ENCODE data around the gene MPZL2. TPM values are rescaled to one million over a fixed set of nuclear protein-coding genes. Genes with fewer than 3 reads are reported as not detected.
A peak's percentile ranks its signal among the peaks of the same experiment; 100 is the strongest.

MPZL2 gene
- total RNA-seq, 4 donors from 2014 or later, result 8.7 to 57.0 (median 12.1) TPM

- whole genome bisulfite sequencing, 2 donors (ENCODE audit: low coverage in 1 of 2), result 67% methylated on average over 1 of the region's 1 CpG; no CpG with 5 or more reads in 1 of the 2 donors
- TF ChIP-seq EP300 (IDR thresholded peaks at IDR 0.05) (no peak), POLR2AphosphoS5 (IDR thresholded peaks at IDR 0.05) (no peak), POLR2A (IDR thresholded peaks at IDR 0.05) (no peak)
- TF ChIP-seq, protein P1, sequence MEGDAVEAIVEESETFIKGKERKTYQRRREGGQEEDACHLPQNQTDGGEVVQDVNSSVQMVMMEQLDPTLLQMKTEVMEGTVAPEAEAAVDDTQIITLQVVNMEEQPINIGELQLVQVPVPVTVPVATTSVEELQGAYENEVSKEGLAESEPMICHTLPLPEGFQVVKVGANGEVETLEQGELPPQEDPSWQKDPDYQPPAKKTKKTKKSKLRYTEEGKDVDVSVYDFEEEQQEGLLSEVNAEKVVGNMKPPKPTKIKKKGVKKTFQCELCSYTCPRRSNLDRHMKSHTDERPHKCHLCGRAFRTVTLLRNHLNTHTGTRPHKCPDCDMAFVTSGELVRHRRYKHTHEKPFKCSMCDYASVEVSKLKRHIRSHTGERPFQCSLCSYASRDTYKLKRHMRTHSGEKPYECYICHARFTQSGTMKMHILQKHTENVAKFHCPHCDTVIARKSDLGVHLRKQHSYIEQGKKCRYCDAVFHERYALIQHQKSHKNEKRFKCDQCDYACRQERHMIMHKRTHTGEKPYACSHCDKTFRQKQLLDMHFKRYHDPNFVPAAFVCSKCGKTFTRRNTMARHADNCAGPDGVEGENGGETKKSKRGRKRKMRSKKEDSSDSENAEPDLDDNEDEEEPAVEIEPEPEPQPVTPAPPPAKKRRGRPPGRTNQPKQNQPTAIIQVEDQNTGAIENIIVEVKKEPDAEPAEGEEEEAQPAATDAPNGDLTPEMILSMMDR (IDR thresholded peaks at IDR 0.05), result no peak
- ATAC-seq, result peak; percentile 66
- no peaks in the 10 kb centered on the region for H3K9me3 ChIP-seq
- no peak overlapping the region for H3K4me3 ChIP-seq
- H3K27me3 ChIP-seq, result peaks cover 57% of the 10 kb centered on the region
- peak overlapping the region in 1 of 4 donors; percentile 37 for H3K27ac ChIP-seq
- no peaks in the 10 kb centered on the region for H3K36me3 ChIP-seq
- peaks cover 0 to 12% (median 0%) of the 10 kb centered on the region in 3 donors for H3K4me1 ChIP-seq
Measured at GRCh38 chr11:118265954-118266353, 1.9 kb upstream of the MPZL2 start.

DNA sequence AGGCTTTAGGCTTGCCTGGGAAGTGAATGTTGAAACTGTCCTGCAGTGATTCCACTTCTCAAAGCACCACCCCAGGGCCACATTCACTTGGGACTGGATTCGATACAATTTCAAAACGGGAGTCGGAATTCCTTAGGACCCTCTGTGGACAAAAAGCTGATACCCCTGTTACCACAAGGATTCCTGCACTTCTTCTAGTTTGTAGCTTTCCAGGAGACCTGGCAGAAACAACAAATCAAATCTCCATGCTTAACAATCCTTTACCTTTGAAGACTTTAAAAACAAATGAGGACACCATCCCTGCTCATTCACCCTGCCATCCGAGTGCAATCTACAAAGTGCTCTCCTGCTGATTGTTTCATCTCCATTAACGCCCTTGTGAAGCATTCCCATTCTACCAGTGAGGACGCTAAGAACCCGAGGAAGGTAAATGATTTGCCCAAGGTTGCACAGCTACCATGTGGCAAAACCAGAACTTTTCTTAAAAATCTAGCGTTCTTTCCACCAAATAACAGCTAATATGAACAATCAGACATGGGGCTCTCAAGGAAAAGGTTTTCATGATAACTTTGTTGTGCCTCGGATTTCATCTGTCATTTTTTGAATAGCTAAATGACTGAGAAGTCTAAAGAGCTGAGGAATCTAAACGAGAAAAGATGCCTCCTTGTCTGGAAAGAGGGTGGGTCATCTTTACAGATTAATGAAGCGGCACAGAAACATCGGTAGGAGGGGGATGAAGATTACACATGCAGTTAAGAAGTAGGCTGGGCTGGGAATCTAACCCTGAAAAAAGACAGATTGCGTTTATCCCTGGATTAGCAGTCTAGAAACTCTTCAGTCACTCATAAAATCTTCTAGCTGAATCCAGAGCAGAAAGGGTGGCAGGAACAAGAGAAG is 720 bp upstream of the MPZL2 start:
- Histone ChIP-seq H3K4me3 (peak overlapping the region in 1 of 2 donors; percentile 39), H3K27ac (peak overlapping the region in 2 of 4 donors; percentile 28 to 41), H3K27me3 (peaks cover 65% of the 10 kb centered on the region), H3K36me3 (no peaks in the 10 kb centered on the region), H3K9me3 (no peaks in the 10 kb centered on the region), H3K4me1 (peaks cover 0 to 12% (median 0%) of the 10 kb centered on the region in 3 donors)
- TF ChIP-seq POLR2AphosphoS5 (IDR thresholded peaks at IDR 0.05) (no peak), POLR2A (IDR thresholded peaks at IDR 0.05) (no peak), EP300 (IDR thresholded peaks at IDR 0.05) (no peak)
- TF ChIP-seq, protein P1 (IDR thresholded peaks at IDR 0.05), result no peak
- WGBS, 2 donors (ENCODE audit: low coverage in 1 of 2), result 51 to 58% methylated on average over 9 to 12 of the region's 13 CpGs
- ATAC-seq, result no peak

- no peak for TF ChIP-seq EP300 (IDR thresholded peaks at IDR 0.05)
- TF ChIP-seq, protein P1 (IDR thresholded peaks at IDR 0.05), result no peak
- no peak for TF ChIP-seq POLR2A (IDR thresholded peaks at IDR 0.05)
- TF ChIP-seq POLR2AphosphoS5 (IDR thresholded peaks at IDR 0.05), result no peak
- Histone ChIP-seq H3K27ac (no peak overlapping the region), H3K27me3 (peaks cover 72% of the 10 kb centered on the region), H3K4me3 (no peak overlapping the region), H3K36me3 (no peaks in the 10 kb centered on the region), H3K9me3 (no peaks in the 10 kb centered on the region), H3K4me1 (peaks cover 0 to 12% (median 0%) of the 10 kb centered on the region in 3 donors)
- ATAC-seq, result no peak
- WGBS, 2 donors (ENCODE audit: low coverage in 1 of 2), result 67 to 69% methylated on average over 4 of the region's 4 CpGs
Measured at GRCh38 chr11:118263112-118263511, 985 bp downstream of the MPZL2 start.

DNA sequence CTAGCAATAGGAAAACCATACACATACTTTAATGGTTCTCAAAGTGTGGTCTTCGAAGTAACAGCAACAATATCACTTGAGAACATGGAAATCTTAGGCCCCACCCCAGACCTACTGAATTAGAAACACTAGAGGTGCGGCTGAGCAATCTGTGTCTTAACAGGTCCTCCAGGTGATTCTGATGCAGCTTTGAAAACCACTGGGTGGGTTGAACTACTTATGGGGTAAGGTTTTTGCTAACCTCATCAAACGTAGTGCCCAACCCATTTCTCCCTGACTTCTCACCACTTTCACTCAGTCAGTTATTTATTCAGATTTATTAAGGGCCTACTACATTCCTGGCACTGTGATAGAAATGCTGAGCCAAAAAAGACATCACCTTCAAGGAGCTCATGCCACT is 3.7 kb downstream of the MPZL2 start:
- H3K27ac ChIP-seq, result no peak overlapping the region
- H3K27me3 ChIP-seq, result peaks cover 68% of the 10 kb centered on the region
- no peaks in the 10 kb centered on the region for H3K9me3 ChIP-seq
- ATAC-seq, result no peak
- peaks cover 0 to 12% (median 0%) of the 10 kb centered on the region in 3 donors for H3K4me1 ChIP-seq
- H3K4me3 ChIP-seq, result no peak overlapping the region
- H3K36me3 ChIP-seq, result no peaks in the 10 kb centered on the region
- TF ChIP-seq POLR2A (IDR thresholded peaks at IDR 0.05) (no peak), POLR2AphosphoS5 (IDR thresholded peaks at IDR 0.05) (no peak), EP300 (IDR thresholded peaks at IDR 0.05) (no peak)
- TF ChIP-seq, protein P1 (IDR thresholded peaks at IDR 0.05), result no peak
- WGBS, 2 donors (ENCODE audit: low coverage in 1 of 2), result 73 to 85% methylated on average over 2 of the region's 3 CpGs
